Neutrophil (primary cell): ENCODE results near the gene BANF2.
A peak's percentile ranks its signal among the peaks of the same experiment; 100 is the strongest.

ENCODE experiments used
- H3K27ac ChIP-seq: fragments of 200-600 bp; sonication (generic); 2 replicates; pipeline ENCODE4 v1.5.1; 2016; ENCODE audit warnings: mild to moderate bottlenecking, moderate library complexity
- H3K27me3 ChIP-seq: fragments of 200-600 bp; sonication (generic); 2 replicates; pipeline ENCODE4 v1.6.0; 2016; ENCODE audit warnings: mild to moderate bottlenecking
- H3K36me3 ChIP-seq: fragments of 200-600 bp; sonication (generic); 2 replicates; pipeline ENCODE4 v1.5.1; 2017
- H3K4me1 ChIP-seq, 2 experiments: fragments of 200-600 bp in 1 of 2; sonication (generic) in 1 of 2; 1 replicate in 1 of 2; 2 replicates in 1 of 2; pipeline versions ENCODE4 v1.5.1 to v1.6.1; 2013 to 2016; ENCODE audit warnings: low read depth in 1 of 2, low read length in 1 of 2, mild to moderate bottlenecking in 1 of 2, moderate library complexity in 1 of 2; ENCODE audit not compliant: control insufficient read depth in 1 of 2, insufficient read depth in 1 of 2
- H3K4me3 ChIP-seq, 2 experiments: fragments of 200-600 bp in 1 of 2; sonication (generic) in 1 of 2; 1 replicate in 1 of 2; 2 replicates in 1 of 2; pipeline ENCODE4 v1.5.1; 2013 to 2016; ENCODE audit warnings: low read depth in 1 of 2, low read length in 1 of 2, mild to moderate bottlenecking in 1 of 2, moderate library complexity in 1 of 2
- H3K9me3 ChIP-seq: fragments of 200-600 bp; sonication (generic); 2 replicates; pipeline ENCODE4 v1.5.1; 2016
- CTCF ChIP-seq: fragments of 200-600 bp; sonication (generic); IDR thresholded peaks from 2 replicates; pipeline ENCODE4 v1.5.1; 2016; ENCODE audit warnings: antibody characterized with exemption

The BANF2 gene

GRCh38 chr20:17666481-17666880 is 33.3 kb upstream of the BANF2 start:
- H3K4me3 ChIP-seq = no peak overlapping the region
- no peaks in the 10 kb centered on the region for H3K9me3 ChIP-seq
- H3K4me1 ChIP-seq = peaks cover 11 to 23% of the 10 kb centered on the region in 2 experiments
- no peaks in the 10 kb centered on the region for H3K27me3 ChIP-seq
- H3K27ac ChIP-seq = no peak overlapping the region
- H3K36me3 ChIP-seq = no peaks in the 10 kb centered on the region
- TF ChIP-seq CTCF = no peak

- H3K27ac ChIP-seq = no peak overlapping the region
- no peak for TF ChIP-seq CTCF
- H3K4me1 ChIP-seq = peaks cover 16 to 33% of the 10 kb centered on the region in 2 experiments
- H3K9me3 ChIP-seq = no peaks in the 10 kb centered on the region
- H3K36me3 ChIP-seq = no peaks in the 10 kb centered on the region
- H3K27me3 ChIP-seq = no peaks in the 10 kb centered on the region
- H3K4me3 ChIP-seq = no peak overlapping the region
These were observed 32.3 kb upstream of the BANF2 start for GRCh38 chr20:17667445-17667844.

- no peaks in the 10 kb centered on the region for H3K27me3 ChIP-seq
- peaks cover 16 to 33% of the 10 kb centered on the region in 2 experiments for H3K4me1 ChIP-seq
- no peak overlapping the region for H3K27ac ChIP-seq
- H3K4me3 ChIP-seq = no peak overlapping the region
- no peaks in the 10 kb centered on the region for H3K36me3 ChIP-seq
- no peaks in the 10 kb centered on the region for H3K9me3 ChIP-seq
- TF ChIP-seq CTCF = no peak
These were observed 31.3 kb upstream of the BANF2 start for GRCh38 chr20:17668432-17668831.

DNA sequence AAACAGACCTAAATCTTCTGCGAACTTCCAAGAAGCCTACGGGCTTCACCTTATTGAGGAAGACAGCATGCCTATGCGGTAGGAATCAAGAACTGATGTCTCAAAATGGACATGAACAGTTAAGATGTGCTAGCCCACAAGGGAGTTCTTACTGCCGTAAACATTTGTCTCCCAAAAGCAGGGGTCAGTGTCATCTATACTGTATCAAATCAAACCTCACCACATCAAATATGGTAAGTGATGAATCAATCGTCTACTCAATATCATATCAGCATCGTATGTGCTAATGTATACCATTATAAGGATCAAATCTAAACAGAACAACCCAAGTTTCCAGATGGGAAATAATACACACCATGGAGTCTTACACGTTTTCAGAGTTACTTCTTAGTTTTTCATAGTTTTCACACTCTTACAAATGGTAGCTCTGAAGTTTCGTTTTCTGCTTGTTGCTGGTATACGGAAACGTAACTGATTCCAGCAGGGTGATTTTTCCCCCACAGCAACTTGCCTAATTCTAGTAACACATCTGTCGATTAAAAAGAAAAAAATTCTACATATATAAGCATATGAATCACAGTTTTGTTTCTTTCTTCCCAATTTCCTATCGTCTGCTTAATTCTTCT is 30.3 kb upstream of the BANF2 start:
- no peaks in the 10 kb centered on the region for H3K27me3 ChIP-seq
- peaks cover 16 to 33% of the 10 kb centered on the region in 2 experiments for H3K4me1 ChIP-seq
- no peak overlapping the region for H3K4me3 ChIP-seq
- H3K9me3 ChIP-seq = no peaks in the 10 kb centered on the region
- TF ChIP-seq CTCF = no peak
- no peaks in the 10 kb centered on the region for H3K36me3 ChIP-seq
- H3K27ac ChIP-seq = no peak overlapping the region

DNA sequence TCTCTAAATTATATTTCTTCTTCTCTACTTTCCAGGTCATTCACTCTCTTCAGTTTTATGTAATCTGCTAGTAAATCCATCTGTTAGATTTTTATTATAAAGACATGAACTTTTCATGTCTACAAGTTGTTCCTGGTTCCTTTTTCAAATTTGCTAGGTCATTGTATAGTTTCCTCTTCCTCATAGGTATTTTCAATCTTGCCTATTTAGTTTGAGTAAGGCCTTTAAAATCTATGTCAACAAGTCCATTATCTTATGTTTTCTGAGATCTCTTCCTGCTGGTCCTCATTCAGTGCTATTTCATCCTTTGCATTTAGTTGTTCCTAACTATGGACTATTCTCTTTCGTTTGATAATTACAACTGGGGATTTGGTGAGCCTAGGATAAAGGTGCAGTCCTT is 28.8 kb upstream of the BANF2 start:
- Histone ChIP-seq H3K4me3 (peak overlapping the region in 1 of 2 experiments; percentile 28), H3K4me1 (peaks cover 16 to 26% of the 10 kb centered on the region in 2 experiments), H3K27me3 (no peaks in the 10 kb centered on the region), H3K36me3 (no peaks in the 10 kb centered on the region), H3K27ac (peak overlapping the region; percentile 90), H3K9me3 (no peaks in the 10 kb centered on the region)
- no peak for TF ChIP-seq CTCF
